Measurements from ENCODE around the gene CFAP410.

CFAP410 gene

DNA sequence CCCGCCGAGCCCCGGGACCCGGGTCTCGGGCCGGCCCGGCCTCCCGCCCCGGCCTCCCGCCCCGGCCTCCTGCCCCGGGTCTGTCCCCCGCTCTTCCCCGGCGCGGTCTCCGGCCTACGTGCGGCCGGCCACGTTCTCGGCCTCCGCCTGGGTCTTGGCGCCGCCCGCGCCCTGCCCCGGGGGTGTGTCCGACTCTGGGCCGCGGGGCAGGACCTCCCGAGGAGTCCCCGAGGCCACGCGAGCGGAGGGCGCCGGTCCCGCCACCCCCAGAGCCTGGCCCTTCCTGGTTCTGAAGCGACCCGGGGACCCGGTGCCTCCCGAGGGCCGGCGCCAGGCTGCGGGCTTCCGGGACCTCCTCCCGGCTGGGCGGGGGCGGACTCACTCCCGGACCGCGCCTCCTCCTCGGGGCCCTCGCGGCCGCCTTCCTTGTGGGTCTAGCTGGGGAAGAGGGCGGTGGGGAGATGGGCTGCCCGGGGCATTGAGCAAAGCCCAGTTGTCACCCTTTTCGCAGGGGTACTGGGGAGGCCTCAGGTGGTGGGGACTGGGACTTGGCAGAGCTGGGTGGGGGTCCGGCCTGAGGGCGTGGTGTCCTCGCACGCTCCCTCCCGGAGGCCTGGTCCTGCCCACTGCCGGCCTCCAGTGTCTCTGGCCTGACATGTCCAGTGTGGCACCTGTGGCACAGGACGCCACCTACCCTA lies 38.8 kb downstream of the CFAP410 start:
- no peak for TF ChIP-seq CTCF (IDR thresholded peaks at IDR 0.05; ENCODE audit: extremely low read depth, insufficient read depth, missing control alignments)
- DNase-seq (ENCODE audit: low spot score): peak; percentile 86
- in situ Hi-C loops (cut with MboI; ENCODE audit: low pct_unique_long_range_greater_than_20kb, low sequenced_read_pairs, unreplicated experiment): no loop called here

DNA sequence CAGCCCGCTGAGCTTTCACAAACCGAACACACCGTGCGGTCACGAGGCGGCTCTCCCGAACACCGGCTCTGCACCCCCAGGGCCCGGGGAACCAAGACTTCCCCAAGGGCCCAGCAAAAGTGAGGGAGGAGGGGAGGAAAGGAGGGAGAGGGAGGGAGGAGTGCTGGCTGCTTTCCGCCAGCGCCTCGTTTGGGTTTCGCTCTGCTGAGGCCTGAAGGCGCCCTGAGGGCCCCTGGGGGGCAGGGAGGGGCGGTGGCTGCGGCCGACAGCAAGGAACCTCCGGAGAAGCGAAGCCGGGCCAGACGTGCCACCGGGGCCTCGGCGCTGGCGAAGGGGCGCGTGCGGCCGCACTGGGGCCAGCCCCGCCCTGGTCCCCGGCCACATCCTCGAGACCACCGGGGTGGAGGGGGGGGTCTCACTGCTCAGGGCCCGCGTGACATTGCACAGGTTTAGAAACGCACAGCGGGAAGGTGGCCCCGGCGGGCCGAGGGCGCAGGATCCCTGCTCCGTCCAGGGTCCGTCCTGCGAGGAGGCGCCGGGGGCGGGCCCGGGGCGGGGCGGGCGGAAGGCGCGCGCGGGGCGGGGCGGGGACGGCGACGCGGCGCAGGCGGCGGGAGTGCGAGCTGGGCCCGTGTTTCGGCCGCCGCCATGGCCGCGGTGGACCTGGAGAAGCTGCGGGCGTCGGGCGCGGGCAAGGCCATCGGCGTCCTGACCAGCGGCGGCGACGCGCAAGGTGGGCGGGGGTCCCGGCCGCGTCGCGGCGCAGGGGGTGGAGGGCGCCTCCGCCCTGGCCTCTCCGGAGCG lies 39.5 kb downstream of the CFAP410 start, which contains the start of gene PFKL:
PFKL (plus strand) TSS at position 596 of the 804 bp plus-strand sequence; CDS start at position 649, 53 bp downstream.
- in situ Hi-C loops (cut with MboI; ENCODE audit: low pct_unique_long_range_greater_than_20kb, low sequenced_read_pairs, unreplicated experiment): loop anchor here (25.0 kb wide), 1 partner anchor 212 kb away; no protein-coding TSS in a partner anchor
- DNase-seq (ENCODE audit: low spot score): peak; percentile 97
- TF ChIP-seq CTCF (IDR thresholded peaks at IDR 0.05; ENCODE audit: extremely low read depth, insufficient read depth, missing control alignments): no peak

DNA sequence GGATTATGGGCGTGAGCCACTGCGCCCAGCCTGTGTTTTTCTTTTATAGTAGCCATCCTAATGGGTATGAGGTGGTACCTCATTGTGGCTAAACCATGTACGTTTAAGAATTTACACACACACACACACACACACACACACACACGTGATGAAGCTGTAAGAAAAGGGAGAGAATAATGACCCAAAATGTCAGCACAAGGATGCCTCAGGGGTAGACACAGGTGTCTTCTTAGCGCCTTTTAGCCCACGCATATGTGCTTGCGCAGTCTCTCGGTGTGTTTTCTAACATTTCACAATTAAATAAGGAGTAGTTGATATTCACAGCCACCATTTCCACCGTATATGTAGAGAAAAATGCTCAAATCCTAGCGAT lies 40.1 kb downstream of the CFAP410 start:
- in situ Hi-C loops (cut with MboI; ENCODE audit: low pct_unique_long_range_greater_than_20kb, low sequenced_read_pairs, unreplicated experiment): loop anchor here (25.0 kb wide), 1 partner anchor 212 kb away; no protein-coding TSS in a partner anchor
- no peak for TF ChIP-seq CTCF (IDR thresholded peaks at IDR 0.05; ENCODE audit: extremely low read depth, insufficient read depth, missing control alignments)
- DNase-seq (ENCODE audit: low spot score): no peak

GRCh38 chr21:44298301-44298700 lies 40.9 kb downstream of the CFAP410 start:
- TF ChIP-seq CTCF (IDR thresholded peaks at IDR 0.05; ENCODE audit: extremely low read depth, insufficient read depth, missing control alignments): peak; percentile 40
- in situ Hi-C loops (cut with MboI; ENCODE audit: low pct_unique_long_range_greater_than_20kb, low sequenced_read_pairs, unreplicated experiment): loop anchor here (25.0 kb wide), 1 partner anchor 211 kb away; no protein-coding TSS in a partner anchor
- no peak for DNase-seq (ENCODE audit: low spot score)

DNA sequence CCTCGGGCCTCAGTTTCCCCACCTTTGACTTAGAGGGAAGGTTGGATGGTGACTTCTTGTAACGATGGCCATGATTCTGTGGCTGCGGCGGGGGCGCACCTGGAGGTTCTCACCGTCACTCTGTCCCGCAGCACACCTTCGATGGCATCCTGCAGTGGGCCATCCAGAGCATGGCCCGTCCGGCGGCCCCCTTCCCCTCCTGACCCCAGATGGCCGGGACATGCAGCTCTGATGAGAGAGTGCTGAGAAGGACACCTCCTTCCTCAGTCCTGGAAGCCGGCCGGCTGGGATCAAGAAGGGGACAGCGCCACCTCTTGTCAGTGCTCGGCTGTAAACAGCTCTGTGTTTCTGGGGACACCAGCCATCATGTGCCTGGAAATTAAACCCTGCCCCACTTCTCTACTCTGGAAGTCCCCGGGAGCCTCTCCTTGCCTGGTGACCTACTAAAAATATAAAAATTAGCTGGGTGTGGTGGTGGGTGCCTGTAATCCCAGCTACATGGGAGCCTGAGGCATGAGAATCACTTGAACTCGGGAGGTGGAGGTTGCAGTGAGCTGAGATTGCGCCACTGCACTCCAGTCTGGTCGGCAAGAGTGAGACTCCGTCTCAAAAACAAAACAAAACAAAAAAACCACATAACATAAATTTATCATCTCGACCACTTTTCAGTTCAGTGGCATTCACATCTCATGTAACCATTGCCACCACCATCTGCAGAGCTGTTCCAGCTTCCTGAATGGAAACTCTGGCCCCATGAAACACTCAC lies 41.5 kb downstream of the CFAP410 start:
- peak; percentile 93 for TF ChIP-seq CTCF (IDR thresholded peaks at IDR 0.05; ENCODE audit: extremely low read depth, insufficient read depth, missing control alignments)
- peak; percentile 94 for DNase-seq (ENCODE audit: low spot score)
- in situ Hi-C loops (cut with MboI; ENCODE audit: low pct_unique_long_range_greater_than_20kb, low sequenced_read_pairs, unreplicated experiment): loop anchor here (25.0 kb wide), 1 partner anchor 210 kb away; no protein-coding TSS in a partner anchor

DNA sequence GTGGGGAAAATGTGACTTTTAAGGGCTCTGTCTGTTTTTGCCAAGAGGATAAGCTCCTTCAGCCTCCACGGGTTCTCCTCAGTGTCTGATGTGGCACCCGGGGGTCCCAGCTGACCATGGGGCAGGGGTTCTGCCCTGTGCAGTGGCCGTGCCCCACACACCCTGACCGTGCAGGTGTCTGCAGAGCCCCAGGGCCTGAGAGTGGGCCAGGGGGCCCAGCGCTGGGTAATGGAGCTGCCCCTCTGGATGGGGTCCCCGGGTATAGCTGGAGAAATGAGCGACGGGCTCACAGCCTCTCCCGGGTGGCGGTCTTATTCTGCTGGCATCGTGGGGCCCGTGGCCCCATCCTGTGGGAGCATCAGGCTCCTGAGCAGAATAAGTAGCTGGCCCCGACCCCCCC lies 42.3 kb downstream of the CFAP410 start:
- in situ Hi-C loops (cut with MboI; ENCODE audit: low pct_unique_long_range_greater_than_20kb, low sequenced_read_pairs, unreplicated experiment): loop anchor here (25.0 kb wide), 1 partner anchor 210 kb away; no protein-coding TSS in a partner anchor
- TF ChIP-seq CTCF (IDR thresholded peaks at IDR 0.05; ENCODE audit: extremely low read depth, insufficient read depth, missing control alignments): no peak
- DNase-seq (ENCODE audit: low spot score): no peak

All from GM13977 (cell line).